Fibroblast of lung (primary cell): ENCODE results near the gene NBEAL1. TPM values are rescaled to one million over a fixed set of nuclear protein-coding genes. Genes with fewer than 3 reads are reported as not detected.

Experiments used
- DNase-seq, 2 donors: peaks; one replicate each; pipeline versions ENCODE4 v3.0.0 to v3.0.0-alpha.2; 2010; ENCODE audit warnings: low read depth in 2 of 2
- H2AFZ ChIP-seq: 2 replicates; pipeline ENCODE4 v1.5.1; 2012; ENCODE audit warnings: low read length, control low read depth, inconsistent platforms
- H3K27ac ChIP-seq: 2 replicates; pipeline ENCODE4 v1.5.1; 2011; ENCODE audit warnings: low read length, control low read depth; ENCODE audit not compliant: insufficient read depth
- H3K27me3 ChIP-seq: 2 replicates; pipeline ENCODE4 v1.5.1; 2011; ENCODE audit warnings: mild to moderate bottlenecking, low read length; ENCODE audit not compliant: control insufficient read depth, insufficient read depth
- H3K36me3 ChIP-seq: 2 replicates; pipeline ENCODE4 v1.5.1; 2011; ENCODE audit warnings: low read length; ENCODE audit not compliant: control insufficient read depth, insufficient read depth
- H3K4me1 ChIP-seq: 2 replicates; pipeline ENCODE4 v1.5.1; 2011; ENCODE audit warnings: low read length; ENCODE audit not compliant: control insufficient read depth, insufficient read depth; ENCODE audit errors: extremely low read depth
- H3K4me2 ChIP-seq: 2 replicates; pipeline ENCODE4 v1.5.1; 2011; ENCODE audit warnings: low read length, control low read depth; ENCODE audit not compliant: insufficient read depth; ENCODE audit errors: extremely low read depth
- H3K4me3 ChIP-seq, 4 experiments: fragments of 200-600 bp in 1 of 4; sonication (generic) in 1 of 4; replicated peaks in 1 of 4; 2 replicates each; pipeline ENCODE4 v1.5.1; 2011 to 2016; ENCODE audit warnings: low read length in 4 of 4, low read depth in 3 of 4, mild to moderate bottlenecking in 3 of 4, control low read depth in 2 of 4, inconsistent platforms in 1 of 4, mixed read lengths in 1 of 4; ENCODE audit not compliant: insufficient read depth in 1 of 4; ENCODE audit errors: control extremely low read depth in 1 of 4
- H3K79me2 ChIP-seq: 2 replicates; pipeline ENCODE4 v1.5.1; 2012; ENCODE audit warnings: mild to moderate bottlenecking, low read length, inconsistent platforms; ENCODE audit not compliant: control insufficient read depth, insufficient read depth
- H3K9ac ChIP-seq: 2 replicates; pipeline ENCODE4 v1.5.1; 2011; ENCODE audit warnings: mild to moderate bottlenecking, low read length, control low read depth; ENCODE audit not compliant: insufficient read depth
- H3K9me3 ChIP-seq: 2 replicates; pipeline ENCODE4 v1.5.1; 2012; ENCODE audit warnings: low read depth, low read length; ENCODE audit not compliant: control insufficient read depth, insufficient read depth
- H4K20me1 ChIP-seq: 2 replicates; pipeline ENCODE4 v1.5.1; 2011; ENCODE audit warnings: low read length; ENCODE audit not compliant: control insufficient read depth, insufficient read depth; ENCODE audit errors: extremely low read depth
- CTCF ChIP-seq, 2 donors: IDR thresholded peaks in 1 of 2; conservative IDR thresholded peaks in 1 of 2; 1 replicate in 1 of 2; 2 replicates in 1 of 2; pipeline ENCODE4 v1.5.1; 2011 to 2012; ENCODE audit warnings: low read length in 2 of 2, control low read depth in 1 of 2, inconsistent platforms in 1 of 2, low read depth in 1 of 2, mild to moderate bottlenecking in 1 of 2
- EZH2 ChIP-seq: IDR thresholded peaks from 2 replicates; pipeline ENCODE4 v1.5.1; 2012; ENCODE audit warnings: low read length, control low read depth, mild to moderate bottlenecking; ENCODE audit errors: missing control alignments
- polyA plus RNA-seq, 2 donors: library from polyadenylated mRNA; depleted of rRNA in 1 of 2; stranded (reverse) in 1 of 2; unstranded in 1 of 2; fragments of >200 nt; gene quantifications; 2 replicates each; pipeline ENCODE4 v1.2.1, GENCODE V29; 2011 to 2012; ENCODE audit warnings: missing spikeins in 1 of 2
- total RNA-seq: library from RNA; depleted of rRNA; stranded (reverse); fragments of >200 nt; gene quantifications from 2 replicates; pipeline ENCODE4 v1.2.1, GENCODE V29; 2014

NBEAL1 gene
- total and polyA plus RNA-seq, 2 donors (not counting 1 experiment from before 2014, with no cell fraction given), result 14.8 to 55.7 TPM

GRCh38 chr2:203164311-203164935 is 149.7 kb downstream of the NBEAL1 start:
- Histone ChIP-seq H3K27ac (no peak overlapping the region), H3K4me1 (no peaks in the 10 kb centered on the region), H3K79me2 (no peaks in the 10 kb centered on the region), H3K9me3 (no peaks in the 10 kb centered on the region), H3K36me3 (peaks cover 6% of the 10 kb centered on the region), H3K27me3 (no peaks in the 10 kb centered on the region), H3K4me3 (no peak overlapping the region), H2AFZ (no peak overlapping the region), H4K20me1 (no peaks in the 10 kb centered on the region), H3K9ac (no peak overlapping the region), H3K4me2 (no peak overlapping the region)
- TF ChIP-seq EZH2 (no peak), CTCF (conservative IDR thresholded peaks at IDR 0.05 in 1 of 2, IDR thresholded peaks at IDR 0.05 in 1 of 2; ENCODE audit: low read depth in 1 of 2, low read length in 2 of 2) (no peak)
- DNase-seq, result peak; percentile 26 to 62

- Histone ChIP-seq H3K36me3 (peaks cover 4% of the 10 kb centered on the region), H4K20me1 (no peaks in the 10 kb centered on the region), H3K9me3 (no peaks in the 10 kb centered on the region), H3K79me2 (no peaks in the 10 kb centered on the region), H3K4me2 (no peak overlapping the region), H2AFZ (no peak overlapping the region), H3K27ac (no peak overlapping the region), H3K4me3 (no peak overlapping the region), H3K27me3 (no peaks in the 10 kb centered on the region), H3K4me1 (no peaks in the 10 kb centered on the region), H3K9ac (no peak overlapping the region)
- TF ChIP-seq CTCF (conservative IDR thresholded peaks at IDR 0.05 in 1 of 2, IDR thresholded peaks at IDR 0.05 in 1 of 2; ENCODE audit: low read depth in 1 of 2, low read length in 2 of 2) (no peak), EZH2 (no peak)
- DNase-seq, result no peak
These were observed 153.1 kb downstream of the NBEAL1 start for GRCh38 chr2:203167751-203168150.

- Histone ChIP-seq H3K27me3 (no peaks in the 10 kb centered on the region), H3K9me3 (no peaks in the 10 kb centered on the region), H2AFZ (no peak overlapping the region), H3K36me3 (peaks cover 4% of the 10 kb centered on the region), H3K4me2 (no peak overlapping the region), H4K20me1 (no peaks in the 10 kb centered on the region), H3K9ac (no peak overlapping the region), H3K79me2 (no peaks in the 10 kb centered on the region), H3K27ac (no peak overlapping the region), H3K4me3 (no peak overlapping the region), H3K4me1 (no peaks in the 10 kb centered on the region)
- TF ChIP-seq EZH2 (no peak), CTCF (conservative IDR thresholded peaks at IDR 0.05 in 1 of 2, IDR thresholded peaks at IDR 0.05 in 1 of 2; ENCODE audit: low read depth in 1 of 2, low read length in 2 of 2) (no peak)
- no peak for DNase-seq
These were observed 155.8 kb downstream of the NBEAL1 start for GRCh38 chr2:203170502-203170901.
